ENCODE data around the gene NUDCD3. TPM values are rescaled to one million over a fixed set of nuclear protein-coding genes. Genes with fewer than 3 reads are reported as not detected.

NUDCD3 gene
- total and polyA plus RNA-seq, 2 experiments from 2014 or later: 54.7 to 60.8 TPM

DNA sequence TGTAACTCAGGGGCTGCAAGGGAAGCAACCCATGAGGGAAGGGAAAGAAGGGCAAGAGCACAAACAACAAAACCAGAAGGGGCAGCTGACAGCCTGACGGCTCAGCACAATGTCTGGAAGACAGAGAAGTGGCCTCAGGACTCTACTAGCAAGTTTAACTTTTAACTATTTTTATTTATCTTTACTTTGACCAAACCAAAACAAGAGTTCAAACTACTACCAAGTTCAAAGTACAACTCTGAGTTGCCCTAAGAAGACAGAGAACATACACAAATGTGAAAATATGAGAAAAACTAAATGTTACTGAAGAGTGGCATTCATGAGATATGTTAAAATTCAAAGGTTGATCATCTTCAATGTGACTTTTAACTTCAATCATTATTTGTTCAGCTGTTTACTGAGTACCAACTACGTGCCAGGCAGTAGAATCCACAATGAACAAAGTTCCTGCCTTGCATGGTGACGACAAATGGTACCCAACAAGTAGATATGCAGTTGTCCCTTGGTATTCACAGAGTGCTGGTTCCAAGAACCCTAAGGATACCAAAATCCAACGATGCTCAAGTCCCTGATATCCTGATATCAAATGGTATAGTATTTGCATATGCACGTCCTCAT, 19.7 kb downstream of the NUDCD3 start:
- Histone ChIP-seq H3K27ac (peak overlapping the region; percentile 42), H3K4me3 (no peak overlapping the region), H3K79me2 (peaks cover 91% of the 10 kb centered on the region), H3K4me1 (ENCODE audit: insufficient read depth) (peaks cover 32% of the 10 kb centered on the region), H4K20me1 (ENCODE audit: insufficient read depth, poor library complexity, severe bottlenecking) (peaks cover 2% of the 10 kb centered on the region), H3K27me3 (no peaks in the 10 kb centered on the region), H3K4me2 (peak overlapping the region; percentile 16), H3K9me3 (ENCODE audit: low read depth) (no peaks in the 10 kb centered on the region), H3K9me2 (replicated peaks; ENCODE audit: insufficient read depth) (no peaks in the 10 kb centered on the region), H2AFZ (no peak overlapping the region), H3K36me3 (replicated peaks; ENCODE audit: insufficient read depth, low read depth) (no peaks in the 10 kb centered on the region)
- WGBS (ENCODE audit: low lambda C conversion rate, missing lambda C conversion rate): 86% methylated on average over 5 of the region's 5 CpGs
- TF ChIP-seq EZH2 (IDR thresholded peaks at IDR 0.05; ENCODE audit: borderline replicate concordance): no peak
- TF ChIP-seq, protein P1, sequence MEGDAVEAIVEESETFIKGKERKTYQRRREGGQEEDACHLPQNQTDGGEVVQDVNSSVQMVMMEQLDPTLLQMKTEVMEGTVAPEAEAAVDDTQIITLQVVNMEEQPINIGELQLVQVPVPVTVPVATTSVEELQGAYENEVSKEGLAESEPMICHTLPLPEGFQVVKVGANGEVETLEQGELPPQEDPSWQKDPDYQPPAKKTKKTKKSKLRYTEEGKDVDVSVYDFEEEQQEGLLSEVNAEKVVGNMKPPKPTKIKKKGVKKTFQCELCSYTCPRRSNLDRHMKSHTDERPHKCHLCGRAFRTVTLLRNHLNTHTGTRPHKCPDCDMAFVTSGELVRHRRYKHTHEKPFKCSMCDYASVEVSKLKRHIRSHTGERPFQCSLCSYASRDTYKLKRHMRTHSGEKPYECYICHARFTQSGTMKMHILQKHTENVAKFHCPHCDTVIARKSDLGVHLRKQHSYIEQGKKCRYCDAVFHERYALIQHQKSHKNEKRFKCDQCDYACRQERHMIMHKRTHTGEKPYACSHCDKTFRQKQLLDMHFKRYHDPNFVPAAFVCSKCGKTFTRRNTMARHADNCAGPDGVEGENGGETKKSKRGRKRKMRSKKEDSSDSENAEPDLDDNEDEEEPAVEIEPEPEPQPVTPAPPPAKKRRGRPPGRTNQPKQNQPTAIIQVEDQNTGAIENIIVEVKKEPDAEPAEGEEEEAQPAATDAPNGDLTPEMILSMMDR (IDR thresholded peaks at IDR 0.05; ENCODE audit: poor library complexity): no peak
- no peak for TF ChIP-seq EZH2phosphoT487 (IDR thresholded peaks at IDR 0.05; ENCODE audit: low read depth, severe bottlenecking, unreplicated experiment)
- DNase-seq (ENCODE audit: low spot score): no peak

DNA sequence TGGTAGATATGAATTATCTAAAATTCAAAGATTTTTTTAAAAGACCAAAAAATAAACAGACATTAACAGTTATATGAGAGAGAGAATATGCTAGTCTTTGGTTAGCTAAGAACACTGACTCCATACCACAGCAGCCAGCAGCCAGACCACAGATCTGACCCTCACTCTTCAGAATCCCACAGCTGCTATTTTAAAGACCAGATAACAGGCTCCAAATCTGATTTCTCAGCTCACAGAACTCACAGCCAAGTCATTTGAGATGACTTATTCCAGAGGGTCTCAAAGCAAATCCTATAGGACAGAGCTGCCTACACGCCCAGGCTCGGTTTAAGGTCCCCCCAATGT, 20.4 kb downstream of the NUDCD3 start:
- 72% methylated on average over 2 of the region's 2 CpGs for WGBS (ENCODE audit: low lambda C conversion rate, missing lambda C conversion rate)
- Histone ChIP-seq H4K20me1 (ENCODE audit: insufficient read depth, poor library complexity, severe bottlenecking) (peaks cover 2% of the 10 kb centered on the region), H3K4me2 (peak overlapping the region; percentile 16), H3K4me3 (no peak overlapping the region), H3K27ac (peak overlapping the region; percentile 42), H3K9me2 (replicated peaks; ENCODE audit: insufficient read depth) (no peaks in the 10 kb centered on the region), H3K4me1 (ENCODE audit: insufficient read depth) (peaks cover 32% of the 10 kb centered on the region), H3K9me3 (ENCODE audit: low read depth) (no peaks in the 10 kb centered on the region), H3K36me3 (replicated peaks; ENCODE audit: insufficient read depth, low read depth) (no peaks in the 10 kb centered on the region), H2AFZ (no peak overlapping the region), H3K79me2 (peaks cover 91% of the 10 kb centered on the region), H3K27me3 (no peaks in the 10 kb centered on the region)
- DNase-seq (ENCODE audit: low spot score): no peak
- TF ChIP-seq EZH2phosphoT487 (IDR thresholded peaks at IDR 0.05; ENCODE audit: low read depth, severe bottlenecking, unreplicated experiment) (no peak), EZH2 (IDR thresholded peaks at IDR 0.05; ENCODE audit: borderline replicate concordance) (no peak)

- WGBS (ENCODE audit: low lambda C conversion rate, missing lambda C conversion rate): 82% methylated on average over 4 of the region's 4 CpGs
- no peak for DNase-seq (ENCODE audit: low spot score)
- no peaks in the 10 kb centered on the region for H3K36me3 ChIP-seq (replicated peaks; ENCODE audit: insufficient read depth, low read depth)
- H3K4me2 ChIP-seq: no peak overlapping the region
- H2AFZ ChIP-seq: no peak overlapping the region
- H3K4me1 ChIP-seq (ENCODE audit: insufficient read depth): peaks cover 32% of the 10 kb centered on the region
- peaks cover 2% of the 10 kb centered on the region for H4K20me1 ChIP-seq (ENCODE audit: insufficient read depth, poor library complexity, severe bottlenecking)
- no peaks in the 10 kb centered on the region for H3K9me2 ChIP-seq (replicated peaks; ENCODE audit: insufficient read depth)
- no peaks in the 10 kb centered on the region for H3K9me3 ChIP-seq (ENCODE audit: low read depth)
- H3K4me3 ChIP-seq: no peak overlapping the region
- no peaks in the 10 kb centered on the region for H3K27me3 ChIP-seq
- TF ChIP-seq, protein P1 (IDR thresholded peaks at IDR 0.05; ENCODE audit: poor library complexity): no peak
- no peak for TF ChIP-seq EZH2phosphoT487 (IDR thresholded peaks at IDR 0.05; ENCODE audit: low read depth, severe bottlenecking, unreplicated experiment)
- TF ChIP-seq EZH2 (IDR thresholded peaks at IDR 0.05; ENCODE audit: borderline replicate concordance): no peak
- peaks cover 91% of the 10 kb centered on the region for H3K79me2 ChIP-seq
- H3K27ac ChIP-seq: peak overlapping the region; percentile 42
Observed at GRCh38 chr7:44469461-44470134, 20.9 kb downstream of the NUDCD3 start.

DNA sequence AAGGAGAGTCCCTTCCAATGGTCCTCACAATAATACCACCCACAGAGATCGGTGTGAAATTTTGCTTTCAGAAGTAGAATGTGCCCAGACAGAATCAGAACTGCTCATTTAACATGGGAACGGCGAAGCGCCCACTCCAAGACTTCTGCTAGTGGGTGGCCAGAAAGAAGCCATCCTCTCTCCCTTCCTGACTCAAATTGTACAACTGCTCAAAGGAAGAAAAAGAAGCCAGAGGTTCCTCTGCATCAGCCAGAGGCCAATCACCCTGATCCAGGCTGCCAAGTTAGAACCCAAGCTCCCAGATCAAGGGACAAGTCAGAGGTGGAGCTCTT, 23.3 kb downstream of the NUDCD3 start:
- Histone ChIP-seq H4K20me1 (ENCODE audit: insufficient read depth, poor library complexity, severe bottlenecking) (peaks cover 2% of the 10 kb centered on the region), H3K36me3 (replicated peaks; ENCODE audit: insufficient read depth, low read depth) (no peaks in the 10 kb centered on the region), H3K4me2 (no peak overlapping the region), H3K9me2 (replicated peaks; ENCODE audit: insufficient read depth) (no peaks in the 10 kb centered on the region), H3K4me3 (no peak overlapping the region), H3K4me1 (ENCODE audit: insufficient read depth) (peaks cover 21% of the 10 kb centered on the region), H3K79me2 (peaks cover 93% of the 10 kb centered on the region), H3K27ac (no peak overlapping the region), H3K27me3 (no peaks in the 10 kb centered on the region), H3K9me3 (ENCODE audit: low read depth) (no peaks in the 10 kb centered on the region), H2AFZ (no peak overlapping the region)
- WGBS (ENCODE audit: low lambda C conversion rate, missing lambda C conversion rate): 97% methylated on average over 4 of the region's 4 CpGs
- DNase-seq (ENCODE audit: low spot score): no peak
- TF ChIP-seq, protein P1 (IDR thresholded peaks at IDR 0.05; ENCODE audit: poor library complexity): no peak
- TF ChIP-seq EZH2 (IDR thresholded peaks at IDR 0.05; ENCODE audit: borderline replicate concordance) (no peak), EZH2phosphoT487 (IDR thresholded peaks at IDR 0.05; ENCODE audit: low read depth, severe bottlenecking, unreplicated experiment) (no peak)
